ENCODE data around the gene IQCF2.
"Not testable (repeated sequence)": the region's sequence is repeated elsewhere in the genome, so short reads cannot be mapped to it uniquely, and the experiment has no call there.

Gene IQCF2

DNA sequence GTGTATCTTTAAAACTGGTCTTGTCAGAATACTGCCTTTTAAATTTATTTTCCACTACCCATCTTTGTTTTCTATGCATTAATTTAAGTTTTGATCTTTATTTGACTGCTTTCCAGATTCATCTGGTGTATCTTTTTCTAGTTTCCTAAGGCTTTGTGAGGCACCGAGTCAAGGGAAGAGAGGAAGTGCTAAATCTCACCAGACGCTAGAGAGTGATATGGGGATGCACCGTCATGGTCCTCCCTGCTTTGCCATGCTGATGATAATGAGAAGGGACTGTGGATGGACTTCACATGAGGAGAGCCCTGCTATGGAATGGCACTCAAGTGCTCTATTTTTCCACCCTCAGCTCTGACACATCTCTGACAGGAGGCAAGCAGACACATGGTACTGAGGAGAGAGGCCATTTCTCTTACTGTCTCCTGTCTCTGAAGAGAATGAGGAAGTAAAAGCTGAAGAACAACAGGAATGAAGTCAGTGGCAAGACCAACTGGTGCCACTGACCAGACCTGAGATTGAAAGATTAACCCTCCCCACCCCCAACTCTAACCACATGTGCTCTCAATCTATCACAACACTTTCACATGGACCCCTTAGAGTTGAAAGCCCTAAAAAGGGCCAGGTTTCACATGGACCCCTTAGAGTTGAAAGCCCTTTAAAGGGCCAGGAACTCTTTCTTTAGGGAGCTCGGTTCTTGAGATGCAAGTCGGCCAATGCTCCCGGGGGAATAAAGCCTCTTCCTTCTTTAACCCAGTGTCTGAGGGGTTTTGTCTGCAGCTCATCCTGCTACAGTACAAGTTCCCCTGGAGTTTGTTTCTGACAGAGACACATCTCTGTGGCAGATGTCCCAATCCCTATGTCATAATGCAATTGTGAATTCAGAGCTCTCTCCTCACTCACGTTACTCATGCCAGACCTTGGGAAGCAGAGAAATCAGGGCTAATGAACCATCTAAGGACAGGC is at the start of gene IQCF2:
IQCF2 (plus strand) TSS at position 913 of the 963 bp plus-strand sequence. CDS start 52 bp downstream, outside the sequence.
- no peak for DNase-seq (ENCODE audit: low spot score)

DNA sequence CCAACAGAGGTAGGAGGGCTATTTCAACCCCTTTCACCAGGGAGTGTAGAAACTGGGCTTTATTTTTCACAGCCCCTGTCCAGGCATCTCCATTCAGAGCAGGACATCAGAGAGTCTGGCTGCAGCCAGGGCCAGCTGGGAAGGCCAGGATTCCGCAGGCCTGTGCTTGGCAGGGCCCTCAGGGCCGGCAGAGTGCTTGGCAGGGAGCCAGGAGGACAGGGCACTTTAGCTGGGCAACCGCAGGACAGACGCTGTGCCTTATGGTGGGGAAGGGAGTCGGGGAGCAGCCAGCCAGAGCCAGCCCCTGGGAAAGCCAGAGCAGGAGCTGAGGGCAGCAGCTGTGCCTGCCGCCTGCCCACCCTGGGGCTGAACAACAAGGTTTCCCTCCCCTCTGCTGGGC is 47.9 kb upstream of the IQCF2 start:
- no peak for DNase-seq (ENCODE audit: low spot score)

DNA sequence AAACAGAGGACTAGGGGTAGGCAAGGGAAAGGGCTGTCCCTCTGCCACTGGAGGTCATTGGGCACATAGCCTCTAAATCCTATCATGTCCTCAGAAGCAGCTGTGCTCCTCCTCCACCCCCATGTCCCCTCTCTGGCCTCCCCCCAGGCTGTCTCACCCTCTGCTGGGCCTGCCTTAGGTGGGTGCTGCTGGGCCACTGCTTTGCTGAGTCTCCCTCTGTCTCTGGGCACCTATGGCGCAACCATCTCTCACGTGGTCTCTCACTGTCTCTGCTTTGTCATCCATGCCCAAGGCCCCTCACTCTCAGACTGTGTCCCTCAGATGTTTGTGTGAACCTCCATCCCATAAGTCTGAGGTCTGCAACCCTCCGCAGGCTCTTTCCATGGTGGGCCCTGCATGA is 47.4 kb upstream of the IQCF2 start:
- DNase-seq (ENCODE audit: low spot score), result no peak

DNA sequence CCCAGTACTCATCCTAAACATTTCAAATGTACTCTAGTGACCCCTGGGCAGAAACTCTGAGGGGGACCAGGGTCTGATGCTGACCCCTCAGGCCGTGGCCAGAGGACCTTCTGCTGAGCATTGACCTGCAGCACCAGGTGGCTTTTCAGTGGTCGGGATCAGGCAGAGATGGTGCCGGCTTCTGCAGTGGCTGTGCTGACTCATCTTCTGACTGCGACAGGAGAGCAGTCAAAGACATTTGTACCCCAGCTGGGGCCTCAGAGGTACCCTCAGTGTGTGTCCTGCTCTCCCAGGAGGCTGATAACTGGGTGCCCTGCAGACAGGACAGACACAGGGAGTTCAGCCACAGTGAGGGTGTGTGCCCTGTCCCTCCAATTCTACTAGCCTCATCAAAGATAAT is 45.8 kb upstream of the IQCF2 start:
- DNase-seq (ENCODE audit: low spot score), result no peak

DNA sequence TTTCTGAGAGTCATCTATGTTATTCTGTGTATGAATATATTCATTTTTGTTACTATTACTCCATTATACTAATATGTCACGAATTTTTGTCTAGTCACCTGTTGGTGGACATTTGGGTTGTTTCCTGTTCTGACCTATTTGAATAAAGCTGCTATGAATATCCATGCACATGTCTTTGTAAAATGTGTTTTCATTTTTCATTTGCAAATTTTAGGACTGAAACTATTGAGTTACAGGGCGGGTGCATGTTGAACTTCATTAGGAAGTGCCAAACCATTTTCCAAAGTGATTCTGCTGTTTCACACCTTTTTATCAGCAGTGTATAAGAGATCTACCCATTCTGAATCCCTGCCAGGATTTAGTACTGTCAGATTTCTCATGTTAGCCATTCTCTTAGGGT is 44.7 kb upstream of the IQCF2 start:
- no peak for DNase-seq (ENCODE audit: low spot score)

- DNase-seq (ENCODE audit: low spot score), result no peak
Measured at GRCh38 chr3:51817375-51817774, 44.0 kb upstream of the IQCF2 start.

DNA sequence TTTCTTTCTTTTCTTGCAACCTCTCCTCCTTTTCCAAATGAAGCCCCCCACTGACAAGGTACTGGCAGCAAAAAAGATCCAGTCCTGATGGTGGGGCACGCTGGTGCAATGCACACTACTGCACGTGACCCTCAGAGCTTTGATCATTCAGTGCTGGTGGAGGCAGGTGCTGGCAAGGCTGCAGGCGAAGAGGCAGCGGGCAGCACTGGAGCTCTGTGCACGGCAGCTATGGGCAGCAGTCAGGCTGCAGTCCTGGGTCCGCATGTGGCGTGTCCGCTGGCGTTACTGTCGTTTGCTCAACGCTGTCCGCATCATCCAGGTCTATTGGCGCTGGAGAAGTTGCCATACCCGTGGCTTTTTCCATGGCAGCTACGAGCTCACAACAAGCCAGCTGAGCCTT is 42.3 kb upstream of the IQCF2 start:
- DNase-seq (ENCODE audit: low spot score), result no peak

- DNase-seq (ENCODE audit: low spot score), result no peak
Measured at GRCh38 chr3:51819709-51820406, 41.6 kb upstream of the IQCF2 start.

DNA sequence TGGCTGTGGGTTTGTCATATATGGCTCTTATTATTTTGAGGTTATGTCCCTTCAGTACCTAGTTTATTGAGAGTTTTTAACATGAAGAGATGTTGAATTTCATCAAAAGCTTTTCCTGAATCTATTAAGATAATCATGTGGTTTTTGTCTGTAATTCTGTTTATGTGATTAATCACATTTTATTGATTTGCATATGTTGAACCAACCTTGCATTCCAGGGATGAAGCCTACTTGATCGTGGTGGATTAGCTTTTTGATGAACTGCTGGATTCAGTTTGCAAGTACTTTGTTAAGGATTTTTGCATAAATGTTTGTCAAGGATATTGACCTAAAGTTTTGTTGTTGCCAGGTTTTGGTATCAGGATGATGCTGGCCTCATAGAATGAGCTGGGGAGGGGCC is 33.1 kb upstream of the IQCF2 start:
- no peak for DNase-seq (ENCODE audit: low spot score)

- no peak for DNase-seq (ENCODE audit: low spot score)
Measured at GRCh38 chr3:51830345-51830744, 31.1 kb upstream of the IQCF2 start.

- no peak for DNase-seq (ENCODE audit: low spot score)
Measured at GRCh38 chr3:51830836-51831385, 30.5 kb upstream of the IQCF2 start.

DNA sequence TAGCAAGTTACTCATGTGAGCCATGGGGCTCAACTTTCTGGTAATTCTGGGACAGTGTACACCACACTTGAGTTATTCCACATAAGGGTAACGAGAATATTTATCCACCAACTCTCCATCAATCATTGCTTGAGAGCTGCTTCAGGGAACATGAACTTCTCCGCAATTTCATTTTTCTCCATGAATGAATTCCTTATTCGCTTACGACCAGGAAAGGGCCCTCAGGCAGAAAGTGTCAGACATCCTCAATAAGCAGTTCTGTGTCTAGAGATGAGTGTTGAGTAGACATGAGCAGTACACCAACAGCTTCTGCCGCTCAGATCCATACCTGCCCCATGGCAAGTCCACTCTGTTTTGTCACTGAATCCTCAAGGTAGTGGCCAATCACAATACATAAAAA is 24.8 kb upstream of the IQCF2 start:
- DNase-seq (ENCODE audit: low spot score), result no peak

GRCh38 chr3:51845129-51845528 is 16.3 kb upstream of the IQCF2 start:
- no peak for DNase-seq (ENCODE audit: low spot score)

- DNase-seq (ENCODE audit: low spot score), result not testable (repeated sequence)
Measured at GRCh38 chr3:51855411-51855810, 6.0 kb upstream of the IQCF2 start.

DNA sequence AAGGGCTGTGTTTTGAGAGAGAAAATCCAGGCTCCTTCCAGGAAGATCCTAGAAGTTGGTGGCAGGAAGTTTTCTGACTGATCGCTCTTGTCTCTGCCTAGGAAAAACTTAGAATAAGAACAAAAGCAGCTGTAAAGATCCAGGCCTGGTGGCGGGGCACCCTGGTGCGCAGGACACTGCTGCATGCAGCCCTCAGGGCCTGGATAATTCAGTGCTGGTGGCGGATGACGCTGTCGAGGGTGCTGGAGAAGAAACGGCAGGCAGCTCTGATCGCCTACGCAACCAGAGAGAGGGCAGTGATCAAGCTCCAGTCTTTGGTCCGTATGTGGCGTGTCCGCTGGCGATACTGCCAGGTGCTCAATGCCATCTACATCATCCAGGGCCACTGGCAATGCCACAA is 1.5 kb downstream of the IQCF2 start:
- DNase-seq (ENCODE audit: low spot score), result no peak

DNA sequence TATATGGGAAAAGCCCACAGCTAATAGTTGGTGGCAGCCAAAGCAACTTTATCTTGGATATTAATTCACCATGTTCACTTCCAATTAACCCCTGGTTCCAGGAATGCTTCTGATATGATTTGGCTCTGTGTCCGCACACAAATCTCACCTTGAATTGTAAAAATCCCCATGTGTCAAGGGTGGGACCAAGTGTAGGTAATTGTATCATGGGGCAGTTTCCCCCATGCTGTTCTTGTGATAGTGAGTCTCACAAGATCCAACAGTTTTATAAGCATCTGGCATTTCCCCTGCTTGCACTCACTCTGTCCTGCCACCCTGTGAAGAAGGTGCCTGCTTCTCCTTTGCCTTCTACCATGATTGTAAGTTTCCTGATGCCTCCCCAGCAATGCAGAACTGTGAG is 7.5 kb downstream of the IQCF2 start:
- not testable (repeated sequence) for DNase-seq (ENCODE audit: low spot score)

- no peak for DNase-seq (ENCODE audit: low spot score)
Measured at GRCh38 chr3:51869304-51869703, 7.9 kb downstream of the IQCF2 start.

DNA sequence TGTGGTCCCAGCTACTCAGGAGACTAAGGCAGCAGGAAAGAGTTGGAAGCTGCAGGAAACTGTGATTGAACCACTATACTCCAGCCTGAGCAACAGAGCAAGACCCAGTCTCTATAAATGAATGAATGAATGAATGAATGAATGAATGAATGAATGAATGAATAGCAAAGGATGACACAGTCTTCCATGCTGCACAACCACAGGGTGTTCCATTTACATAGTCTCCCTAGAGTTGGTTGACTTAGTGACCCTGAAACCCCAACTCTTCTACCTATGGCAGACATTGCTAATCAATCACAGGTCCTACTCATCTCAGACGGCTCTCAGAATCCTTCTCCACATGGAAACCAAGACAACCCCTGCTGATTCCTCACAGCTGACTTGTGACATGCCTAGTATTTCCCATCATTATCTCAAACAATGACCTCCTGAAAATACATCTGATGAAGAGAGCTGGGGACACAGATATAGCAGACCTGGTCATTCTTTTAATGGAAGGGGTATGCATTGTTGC is 11.9 kb downstream of the IQCF2 start:
- DNase-seq (ENCODE audit: low spot score), result no peak

- no peak for DNase-seq (ENCODE audit: low spot score)
Measured at GRCh38 chr3:51873876-51874275, 12.5 kb downstream of the IQCF2 start.

DNA sequence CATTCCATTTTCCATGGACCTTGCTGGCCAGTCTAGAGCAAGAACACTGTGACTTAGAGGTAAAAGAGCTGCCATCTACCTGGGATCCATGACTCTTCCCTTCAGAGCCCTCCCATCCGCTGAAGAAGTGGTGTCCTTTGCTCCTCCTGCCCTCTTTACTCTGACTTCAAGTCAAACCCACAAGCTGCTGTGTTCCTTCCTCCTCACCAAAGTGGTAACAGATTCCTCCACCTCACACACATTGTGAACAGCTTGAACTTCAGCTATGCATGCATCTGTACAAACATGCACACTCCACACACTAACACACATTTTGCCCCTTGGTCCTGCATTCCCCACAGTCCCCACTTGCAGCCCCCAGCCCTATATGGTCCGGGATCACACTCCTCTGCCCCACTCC is 13.0 kb downstream of the IQCF2 start:
- DNase-seq (ENCODE audit: low spot score), result no peak

DNA sequence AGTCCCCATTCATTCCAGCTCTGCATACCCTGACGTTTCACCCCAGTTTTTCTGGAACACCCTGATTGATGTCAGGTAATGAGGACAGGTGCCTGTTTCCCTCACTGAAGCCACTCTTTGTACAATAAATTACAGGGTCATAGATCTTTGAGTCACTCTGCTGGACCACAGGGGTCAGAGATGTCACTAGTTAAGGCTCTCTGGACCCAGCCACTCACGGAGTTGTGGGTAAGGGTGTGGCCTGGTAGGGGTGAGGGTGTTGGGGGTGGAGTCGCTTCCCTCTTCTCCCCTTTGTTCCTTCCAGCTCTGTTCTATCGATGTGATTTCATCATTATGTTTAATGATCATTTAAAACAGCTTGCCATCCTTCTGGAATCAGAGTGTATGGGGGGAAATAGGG is 13.5 kb downstream of the IQCF2 start:
- no peak for DNase-seq (ENCODE audit: low spot score)

GRCh38 chr3:51875501-51875900 is 14.1 kb downstream of the IQCF2 start, which contains the start of gene IQCF5:
Gene IQCF5 (minus strand): TSS chr3:51875601. CDS start chr3:51875531, 70 bp downstream.
- DNase-seq (ENCODE audit: low spot score), result no peak

DNA sequence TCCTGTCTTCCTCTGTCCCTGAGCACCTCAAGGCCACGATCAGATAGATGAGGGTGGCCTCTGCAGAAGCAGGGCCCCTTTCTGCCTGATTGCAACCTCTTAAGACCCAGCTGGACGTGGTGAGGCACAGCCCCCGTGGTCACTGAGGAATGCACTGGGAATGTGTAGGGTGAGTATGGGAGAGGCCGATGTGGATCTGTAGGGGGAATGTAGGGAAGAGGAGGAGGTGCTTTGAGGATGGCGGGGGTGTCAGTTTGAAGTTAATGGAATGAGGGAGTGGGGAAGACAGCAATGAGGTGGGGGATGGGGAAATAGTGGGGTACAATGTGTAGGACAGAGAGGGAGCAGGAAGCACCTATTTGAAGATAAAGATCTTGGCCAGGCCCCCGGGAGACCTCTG is 14.8 kb downstream of the IQCF2 start:
- no peak for DNase-seq (ENCODE audit: low spot score)
